Neural cell (in vitro differentiated cells): Measurements from ENCODE around the gene STMN3. TPM values are rescaled to one million over a fixed set of nuclear protein-coding genes. Genes with fewer than 3 reads are reported as not detected.

Experiments
- H2AFZ ChIP-seq: fragments of 200-600, 300-800 bp; sonication (generic), shearing (Covaris generic); 2 replicates; pipeline ENCODE4 v1.6.0; 2014; ENCODE audit warnings: low read depth, mild to moderate bottlenecking, antibody characterized with exemption, low read length, moderate library complexity
- H3F3A ChIP-seq: fragments of 200-600 bp; shearing (Covaris generic); 2 replicates; pipeline ENCODE4 v1.6.1; 2016; ENCODE audit warnings: mild to moderate bottlenecking, moderate library complexity, mixed read lengths, antibody characterized with exemption, low read length; ENCODE audit not compliant: insufficient read depth, poor library complexity, severe bottlenecking
- H3K27ac ChIP-seq: fragments of 200-600, 300-800 bp; sonication (generic), shearing (Covaris generic); 2 replicates; pipeline ENCODE4 v1.5.1; 2014; ENCODE audit warnings: mild to moderate bottlenecking, low read length, moderate library complexity
- H3K27me3 ChIP-seq: fragments of 300-800, 200-600 bp; sonication (generic), shearing (Covaris generic); 2 replicates; pipeline ENCODE4 v1.6.0; 2014; ENCODE audit warnings: mild to moderate bottlenecking, low read depth, low read length, moderate library complexity; ENCODE audit not compliant: insufficient read depth
- H3K36me3 ChIP-seq: fragments of 300-800, 200-600 bp; sonication (generic), shearing (Covaris generic); 2 replicates; pipeline ENCODE4 v1.5.1; 2014; ENCODE audit warnings: mild to moderate bottlenecking, antibody characterized with exemption, low read length, moderate library complexity; ENCODE audit not compliant: insufficient read depth
- H3K4me2 ChIP-seq: fragments of 300-800, 200-600 bp; sonication (generic), shearing (Covaris generic); 2 replicates; pipeline ENCODE4 v1.6.0; 2014; ENCODE audit warnings: mild to moderate bottlenecking, low read length
- H3K4me3 ChIP-seq: fragments of 300-800, 200-600 bp; sonication (generic), shearing (Covaris generic); 2 replicates; pipeline ENCODE4 v1.5.1; 2014; ENCODE audit warnings: mild to moderate bottlenecking, low read length, moderate library complexity
- H3K79me2 ChIP-seq: fragments of 200-600 bp; shearing (Covaris generic); replicated peaks from 2 replicates; pipeline ENCODE4 v1.6.0; 2014; ENCODE audit warnings: mild to moderate bottlenecking, low read length, moderate library complexity; ENCODE audit not compliant: insufficient read depth
- H3K9ac ChIP-seq: fragments of 300-800, 200-600 bp; sonication (generic), shearing (Covaris generic); 2 replicates; pipeline ENCODE4 v1.6.1; 2016; ENCODE audit warnings: mild to moderate bottlenecking, low read length, mixed read lengths
- H3K9me2 ChIP-seq: fragments of 200-600 bp; shearing (Covaris generic); 2 replicates; pipeline ENCODE4 v1.6.1; 2016; ENCODE audit warnings: mild to moderate bottlenecking, low read length, mixed read lengths; ENCODE audit not compliant: insufficient read depth
- H3K9me3 ChIP-seq: fragments of 200-600, 300-800 bp; sonication (generic), shearing (Covaris generic); 2 replicates; pipeline ENCODE4 v1.6.1; 2016; ENCODE audit warnings: mild to moderate bottlenecking, mixed run types, low read length, moderate library complexity, mixed read lengths
- H4K20me1 ChIP-seq: fragments of 200-600 bp; shearing (Covaris generic); 2 replicates; pipeline ENCODE4 v1.6.1; 2016; ENCODE audit warnings: mild to moderate bottlenecking, mixed run types; ENCODE audit not compliant: insufficient read depth
- EP300 ChIP-seq: fragments of 450-650 bp; conservative IDR thresholded peaks from 2 replicates; pipeline ENCODE4 v1.6.1; 2014; ENCODE audit warnings: antibody characterized with exemption, mild to moderate bottlenecking, moderate library complexity; ENCODE audit not compliant: poor library complexity, severe bottlenecking
- EZH2 ChIP-seq: fragments of 200-600, 300-800 bp; shearing (Covaris generic), sonication (generic); IDR thresholded peaks from 2 replicates; pipeline ENCODE4 v1.6.1; 2014; ENCODE audit warnings: antibody characterized with exemption, low read length, borderline replicate concordance, mild to moderate bottlenecking; ENCODE audit not compliant: insufficient read depth, poor library complexity, severe bottlenecking
- MXI1 ChIP-seq: fragments of 450-650 bp; conservative IDR thresholded peaks from 2 replicates; pipeline ENCODE4 v1.6.1; 2014; ENCODE audit warnings: antibody characterized with exemption, mild to moderate bottlenecking; ENCODE audit not compliant: poor library complexity, severe bottlenecking
- POLR2AphosphoS5 ChIP-seq: IDR thresholded peaks from 2 replicates; pipeline ENCODE4 v1.6.1; 2012
- RAD21 ChIP-seq: fragments of 450-650 bp; conservative IDR thresholded peaks from 2 replicates; pipeline ENCODE4 v1.6.1; 2014; ENCODE audit warnings: antibody characterized with exemption, mild to moderate bottlenecking, moderate library complexity
- SMC3 ChIP-seq: fragments of 450-650 bp; conservative IDR thresholded peaks from 2 replicates; pipeline ENCODE4 v1.6.1; 2014; ENCODE audit warnings: antibody characterized with exemption, mild to moderate bottlenecking, moderate library complexity; ENCODE audit not compliant: poor library complexity
- TAF1 ChIP-seq: IDR thresholded peaks from 2 replicates; pipeline ENCODE4 v1.6.1; 2012; ENCODE audit warnings: low read depth
- polyA plus RNA-seq: library from polyadenylated mRNA; depleted of rRNA; stranded (reverse); fragments of >200 nt; gene quantifications from 2 replicates; pipeline ENCODE4 v1.2.3, GENCODE V29; 2014
- TF ChIP-seq, protein P1 (sequence below): IDR thresholded peaks from 2 replicates; pipeline ENCODE4 v1.6.1; 2012; ENCODE audit warnings: borderline replicate concordance
- TF ChIP-seq, protein P2 (sequence below): fragments of 450-650 bp; IDR thresholded peaks from 2 replicates; pipeline ENCODE4 v1.5.1; 2014; ENCODE audit warnings: antibody characterized with exemption, mild to moderate bottlenecking, moderate library complexity; ENCODE audit not compliant: poor library complexity, severe bottlenecking

The STMN3 gene
- polyA plus RNA-seq, 1 donor from 2014 or later: 268 TPM

DNA sequence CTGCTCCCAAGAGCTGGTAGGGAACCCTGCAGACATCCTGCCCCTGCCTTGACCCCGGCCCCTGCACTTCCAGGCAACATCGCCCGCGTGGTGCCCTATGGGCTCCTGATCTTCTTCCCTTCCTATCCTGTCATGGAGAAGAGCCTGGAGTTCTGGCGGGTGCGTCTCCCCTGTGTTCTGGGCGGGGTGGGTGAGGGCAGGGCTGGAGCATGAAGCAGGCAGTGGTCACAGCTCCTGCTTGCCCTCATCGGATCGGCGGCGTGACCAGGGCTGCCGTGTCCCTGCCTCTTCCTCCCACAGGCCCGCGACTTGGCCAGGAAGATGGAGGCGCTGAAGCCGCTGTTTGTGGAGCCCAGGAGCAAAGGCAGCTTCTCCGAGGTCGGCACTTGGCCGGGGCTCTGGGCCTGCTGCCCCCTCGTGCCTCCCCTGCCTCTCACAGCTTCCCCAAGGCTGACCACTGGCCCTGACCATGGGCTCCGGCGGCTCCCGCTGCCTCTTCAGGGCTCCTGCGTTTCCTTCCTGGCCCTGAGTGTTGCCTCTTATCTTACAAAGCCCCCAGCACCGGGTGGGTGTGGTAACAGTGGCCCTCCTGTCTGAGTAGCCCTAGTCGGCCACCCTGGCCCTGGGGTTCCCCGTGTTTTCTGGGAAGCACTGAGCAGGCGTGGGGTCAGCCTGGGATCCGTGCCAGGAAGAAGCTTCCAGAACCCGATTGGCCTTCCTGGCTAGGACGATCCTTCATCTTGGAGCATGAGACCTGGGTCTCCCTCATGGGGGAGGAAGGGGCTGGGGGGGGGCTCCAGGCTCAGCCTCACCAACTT lies 35.2 kb upstream of the STMN3 start:
- Histone ChIP-seq H3K79me2 (no peaks in the 10 kb centered on the region), H3K4me2 (no peak overlapping the region), H3K27ac (no peak overlapping the region), H3K27me3 (no peaks in the 10 kb centered on the region), H3K9me2 (no peaks in the 10 kb centered on the region), H3K36me3 (no peaks in the 10 kb centered on the region), H3F3A (no peaks in the 10 kb centered on the region), H3K9ac (no peak overlapping the region), H4K20me1 (no peaks in the 10 kb centered on the region), H3K9me3 (no peaks in the 10 kb centered on the region), H2AFZ (no peak overlapping the region), H3K4me3 (no peak overlapping the region)
- TF ChIP-seq POLR2AphosphoS5: no peak
- TF ChIP-seq, protein P1, sequence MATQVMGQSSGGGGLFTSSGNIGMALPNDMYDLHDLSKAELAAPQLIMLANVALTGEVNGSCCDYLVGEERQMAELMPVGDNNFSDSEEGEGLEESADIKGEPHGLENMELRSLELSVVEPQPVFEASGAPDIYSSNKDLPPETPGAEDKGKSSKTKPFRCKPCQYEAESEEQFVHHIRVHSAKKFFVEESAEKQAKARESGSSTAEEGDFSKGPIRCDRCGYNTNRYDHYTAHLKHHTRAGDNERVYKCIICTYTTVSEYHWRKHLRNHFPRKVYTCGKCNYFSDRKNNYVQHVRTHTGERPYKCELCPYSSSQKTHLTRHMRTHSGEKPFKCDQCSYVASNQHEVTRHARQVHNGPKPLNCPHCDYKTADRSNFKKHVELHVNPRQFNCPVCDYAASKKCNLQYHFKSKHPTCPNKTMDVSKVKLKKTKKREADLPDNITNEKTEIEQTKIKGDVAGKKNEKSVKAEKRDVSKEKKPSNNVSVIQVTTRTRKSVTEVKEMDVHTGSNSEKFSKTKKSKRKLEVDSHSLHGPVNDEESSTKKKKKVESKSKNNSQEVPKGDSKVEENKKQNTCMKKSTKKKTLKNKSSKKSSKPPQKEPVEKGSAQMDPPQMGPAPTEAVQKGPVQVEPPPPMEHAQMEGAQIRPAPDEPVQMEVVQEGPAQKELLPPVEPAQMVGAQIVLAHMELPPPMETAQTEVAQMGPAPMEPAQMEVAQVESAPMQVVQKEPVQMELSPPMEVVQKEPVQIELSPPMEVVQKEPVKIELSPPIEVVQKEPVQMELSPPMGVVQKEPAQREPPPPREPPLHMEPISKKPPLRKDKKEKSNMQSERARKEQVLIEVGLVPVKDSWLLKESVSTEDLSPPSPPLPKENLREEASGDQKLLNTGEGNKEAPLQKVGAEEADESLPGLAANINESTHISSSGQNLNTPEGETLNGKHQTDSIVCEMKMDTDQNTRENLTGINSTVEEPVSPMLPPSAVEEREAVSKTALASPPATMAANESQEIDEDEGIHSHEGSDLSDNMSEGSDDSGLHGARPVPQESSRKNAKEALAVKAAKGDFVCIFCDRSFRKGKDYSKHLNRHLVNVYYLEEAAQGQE: no peak
- TF ChIP-seq TAF1: no peak
- TF ChIP-seq RAD21: no peak
- TF ChIP-seq, protein P2, sequence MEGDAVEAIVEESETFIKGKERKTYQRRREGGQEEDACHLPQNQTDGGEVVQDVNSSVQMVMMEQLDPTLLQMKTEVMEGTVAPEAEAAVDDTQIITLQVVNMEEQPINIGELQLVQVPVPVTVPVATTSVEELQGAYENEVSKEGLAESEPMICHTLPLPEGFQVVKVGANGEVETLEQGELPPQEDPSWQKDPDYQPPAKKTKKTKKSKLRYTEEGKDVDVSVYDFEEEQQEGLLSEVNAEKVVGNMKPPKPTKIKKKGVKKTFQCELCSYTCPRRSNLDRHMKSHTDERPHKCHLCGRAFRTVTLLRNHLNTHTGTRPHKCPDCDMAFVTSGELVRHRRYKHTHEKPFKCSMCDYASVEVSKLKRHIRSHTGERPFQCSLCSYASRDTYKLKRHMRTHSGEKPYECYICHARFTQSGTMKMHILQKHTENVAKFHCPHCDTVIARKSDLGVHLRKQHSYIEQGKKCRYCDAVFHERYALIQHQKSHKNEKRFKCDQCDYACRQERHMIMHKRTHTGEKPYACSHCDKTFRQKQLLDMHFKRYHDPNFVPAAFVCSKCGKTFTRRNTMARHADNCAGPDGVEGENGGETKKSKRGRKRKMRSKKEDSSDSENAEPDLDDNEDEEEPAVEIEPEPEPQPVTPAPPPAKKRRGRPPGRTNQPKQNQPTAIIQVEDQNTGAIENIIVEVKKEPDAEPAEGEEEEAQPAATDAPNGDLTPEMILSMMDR: no peak
- no peak for TF ChIP-seq SMC3
- TF ChIP-seq EP300: no peak
- no peak for TF ChIP-seq EZH2
- TF ChIP-seq MXI1: no peak

DNA sequence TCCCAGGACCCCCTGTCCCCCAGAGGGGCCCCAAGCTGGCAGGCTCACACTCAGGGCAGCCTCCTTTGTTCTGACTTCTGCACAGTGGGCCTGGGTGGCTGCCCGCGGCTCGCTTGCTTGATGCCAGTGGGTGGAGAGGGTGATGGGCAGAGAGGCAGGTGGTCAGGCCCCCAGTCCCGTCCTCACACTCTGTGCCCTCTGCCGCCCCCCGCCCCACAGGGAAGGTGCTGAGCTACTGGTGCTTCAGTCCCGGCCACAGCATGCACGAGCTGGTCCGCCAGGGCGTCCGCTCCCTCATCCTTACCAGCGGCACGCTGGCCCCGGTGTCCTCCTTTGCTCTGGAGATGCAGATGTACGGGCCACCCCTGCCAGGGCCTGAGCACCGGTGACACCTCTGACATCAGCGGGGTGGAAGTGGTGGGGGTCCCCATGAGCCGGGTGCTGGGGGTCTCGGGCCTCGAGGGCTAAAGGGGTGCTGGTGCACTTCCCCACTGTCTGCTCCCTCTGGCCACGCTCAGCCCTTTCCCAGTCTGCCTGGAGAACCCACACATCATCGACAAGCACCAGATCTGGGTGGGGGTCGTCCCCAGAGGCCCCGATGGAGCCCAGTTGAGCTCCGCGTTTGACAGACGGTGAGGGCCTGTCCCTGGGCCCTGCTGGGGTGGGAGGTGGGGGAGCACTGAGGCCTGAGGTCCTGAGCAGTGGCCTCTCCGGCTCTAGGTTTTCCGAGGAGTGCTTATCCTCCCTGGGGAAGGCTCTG lies 34.4 kb upstream of the STMN3 start:
- Histone ChIP-seq H3F3A (no peaks in the 10 kb centered on the region), H2AFZ (no peak overlapping the region), H3K79me2 (no peaks in the 10 kb centered on the region), H3K9me3 (no peaks in the 10 kb centered on the region), H3K36me3 (no peaks in the 10 kb centered on the region), H3K4me2 (no peak overlapping the region), H3K4me3 (no peak overlapping the region), H3K9ac (no peak overlapping the region), H4K20me1 (no peaks in the 10 kb centered on the region), H3K9me2 (no peaks in the 10 kb centered on the region), H3K27ac (no peak overlapping the region), H3K27me3 (no peaks in the 10 kb centered on the region)
- no peak for TF ChIP-seq MXI1
- no peak for TF ChIP-seq EP300
- TF ChIP-seq, protein P1: no peak
- no peak for TF ChIP-seq SMC3
- TF ChIP-seq, protein P2: no peak
- TF ChIP-seq EZH2: no peak
- no peak for TF ChIP-seq TAF1
- no peak for TF ChIP-seq POLR2AphosphoS5
- no peak for TF ChIP-seq RAD21
